ENCODE measurements around the gene DZIP1L.

- TF ChIP-seq CTCF (conservative IDR thresholded peaks at IDR 0.05; ENCODE audit: low read depth, low read length) (no peak), EZH2phosphoT487 (IDR thresholded peaks at IDR 0.05; ENCODE audit: borderline replicate concordance, low read length) (no peak), EZH2 (IDR thresholded peaks at IDR 0.05; ENCODE audit: low read length, unreplicated experiment) (no peak)
Observed at GRCh38 chr3:138065949-138066348, 49.5 kb downstream of the DZIP1L start.

All from PC-3 (cell line).